SK-N-SH treated with all-trans-retinoic acid at 6 μM for 48 hours (cell line): Measurements from ENCODE around the gene ATOH8.

ENCODE experiments used
- CREB5 ChIP-seq: fragments of 250-450 bp; sonication (Bioruptor Pico); IDR thresholded peaks from 2 replicates; pipeline ENCODE4 v1.5.1; 2020; ENCODE audit warnings: low read depth, mild to moderate bottlenecking, moderate library complexity
- CSDC2 ChIP-seq: fragments of 250-450 bp; sonication (Bioruptor Pico); IDR thresholded peaks from 2 replicates; pipeline ENCODE4 v1.5.0; 2020; ENCODE audit warnings: mild to moderate bottlenecking, moderate library complexity
- CSRNP3 ChIP-seq: fragments of 250-450 bp; sonication (Bioruptor Pico); IDR thresholded peaks from 2 replicates; pipeline ENCODE4 v1.5.1; 2021; ENCODE audit warnings: mild to moderate bottlenecking, moderate library complexity
- ESRRG ChIP-seq: fragments of 250-450 bp; sonication (Bioruptor Pico); IDR thresholded peaks from 2 replicates; pipeline ENCODE4 v1.6.1; 2021; ENCODE audit warnings: mild to moderate bottlenecking
- PATZ1 ChIP-seq: fragments of 250-450 bp; sonication (Bioruptor Pico); IDR thresholded peaks from 2 replicates; pipeline ENCODE4 v1.8.0; 2020; ENCODE audit warnings: mild to moderate bottlenecking, moderate library complexity, borderline replicate concordance
- RARB ChIP-seq: fragments of 250-450 bp; sonication (Bioruptor Pico); IDR thresholded peaks from 2 replicates; pipeline ENCODE4 v1.8.0; 2021; ENCODE audit warnings: mild to moderate bottlenecking, moderate library complexity
- ZFP3 ChIP-seq: fragments of 250-450 bp; sonication (Bioruptor Pico); IDR thresholded peaks from 2 replicates; pipeline ENCODE4 v1.5.0; 2020; ENCODE audit warnings: mild to moderate bottlenecking, moderate library complexity
- ZNF565 ChIP-seq: fragments of 450-650 bp; formaldehyde crosslinking; conservative IDR thresholded peaks from 2 replicates; pipeline ENCODE4 v1.5.0; 2020; ENCODE audit warnings: low read depth, mild to moderate bottlenecking, moderate library complexity
- ZNF8 ChIP-seq: fragments of 450-650 bp; formaldehyde crosslinking; IDR thresholded peaks from 2 replicates; pipeline ENCODE4 v1.5.0; 2020; ENCODE audit warnings: mild to moderate bottlenecking, moderate library complexity

- no peak for TF ChIP-seq CREB5 (CRISPR knock-in tag)
- no peak for TF ChIP-seq PATZ1 (CRISPR knock-in tag)
- no peak for TF ChIP-seq RARB
- no peak for TF ChIP-seq ZNF565 (CRISPR knock-in tag)
- no peak for TF ChIP-seq ZFP3 (CRISPR knock-in tag)
- TF ChIP-seq ESRRG, result no peak
- no peak for TF ChIP-seq ZNF8
- no peak for TF ChIP-seq CSDC2 (CRISPR knock-in tag)
- no peak for TF ChIP-seq CSRNP3 (CRISPR knock-in tag)
Measured at GRCh38 chr2:85732467-85733120, 21.2 kb upstream of the ATOH8 start.
